Astrocyte of the cerebellum (primary cell): ENCODE data around the gene OR10G4.

Source experiments
- DNase-seq: peaks from one replicate; pipeline ENCODE4 v3.0.0-alpha.2; 2011; ENCODE audit warnings: low read depth
- H3K4me3 ChIP-seq: 2 replicates; pipeline ENCODE4 v1.5.1; 2011; ENCODE audit warnings: mild to moderate bottlenecking, low read depth, low read length, moderate library complexity
- in situ Hi-C: cut with HindIII; loops from 2 replicates; pipeline ENCODE4 v1.10.0; 2017; ENCODE audit warnings: low sequenced_read_pairs
- TF ChIP-seq, protein P1 (sequence below): IDR thresholded peaks from 2 replicates; pipeline ENCODE4 v1.5.1; 2012; ENCODE audit warnings: low read length, low read depth, moderate library complexity, mild to moderate bottlenecking; ENCODE audit errors: missing control alignments

The OR10G4 gene

DNA sequence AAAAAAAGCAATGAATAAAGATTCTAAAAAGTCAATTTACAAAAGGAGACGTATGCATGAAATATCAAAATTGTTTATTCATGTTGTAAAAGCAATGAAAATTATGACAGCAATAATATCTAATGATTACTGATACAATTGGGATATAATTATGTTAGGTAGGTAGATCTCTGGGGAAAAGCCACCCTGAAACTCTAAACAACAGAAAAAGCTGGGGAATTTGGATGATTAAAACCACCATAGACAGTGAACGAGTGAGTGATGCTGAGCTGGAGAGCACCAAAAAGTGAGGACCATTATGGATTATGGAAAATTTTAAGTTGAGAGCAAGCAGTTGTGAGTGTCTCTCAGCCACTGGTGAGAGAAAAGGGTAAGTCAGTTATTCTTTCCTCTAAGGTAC lies 13.7 kb downstream of the OR10G4 start, which contains the start of gene OR10G8:
Gene OR10G8, plus strand, starts transcription at position 301 of the 400 bp plus-strand sequence. CDS start 2,825 bp downstream, outside the sequence.
- in situ Hi-C loops: no loop called here
- H3K4me3 ChIP-seq: no peak within 1 kb of the TSS
- TF ChIP-seq, protein P1, sequence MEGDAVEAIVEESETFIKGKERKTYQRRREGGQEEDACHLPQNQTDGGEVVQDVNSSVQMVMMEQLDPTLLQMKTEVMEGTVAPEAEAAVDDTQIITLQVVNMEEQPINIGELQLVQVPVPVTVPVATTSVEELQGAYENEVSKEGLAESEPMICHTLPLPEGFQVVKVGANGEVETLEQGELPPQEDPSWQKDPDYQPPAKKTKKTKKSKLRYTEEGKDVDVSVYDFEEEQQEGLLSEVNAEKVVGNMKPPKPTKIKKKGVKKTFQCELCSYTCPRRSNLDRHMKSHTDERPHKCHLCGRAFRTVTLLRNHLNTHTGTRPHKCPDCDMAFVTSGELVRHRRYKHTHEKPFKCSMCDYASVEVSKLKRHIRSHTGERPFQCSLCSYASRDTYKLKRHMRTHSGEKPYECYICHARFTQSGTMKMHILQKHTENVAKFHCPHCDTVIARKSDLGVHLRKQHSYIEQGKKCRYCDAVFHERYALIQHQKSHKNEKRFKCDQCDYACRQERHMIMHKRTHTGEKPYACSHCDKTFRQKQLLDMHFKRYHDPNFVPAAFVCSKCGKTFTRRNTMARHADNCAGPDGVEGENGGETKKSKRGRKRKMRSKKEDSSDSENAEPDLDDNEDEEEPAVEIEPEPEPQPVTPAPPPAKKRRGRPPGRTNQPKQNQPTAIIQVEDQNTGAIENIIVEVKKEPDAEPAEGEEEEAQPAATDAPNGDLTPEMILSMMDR: no peak
- DNase-seq: no peak

DNA sequence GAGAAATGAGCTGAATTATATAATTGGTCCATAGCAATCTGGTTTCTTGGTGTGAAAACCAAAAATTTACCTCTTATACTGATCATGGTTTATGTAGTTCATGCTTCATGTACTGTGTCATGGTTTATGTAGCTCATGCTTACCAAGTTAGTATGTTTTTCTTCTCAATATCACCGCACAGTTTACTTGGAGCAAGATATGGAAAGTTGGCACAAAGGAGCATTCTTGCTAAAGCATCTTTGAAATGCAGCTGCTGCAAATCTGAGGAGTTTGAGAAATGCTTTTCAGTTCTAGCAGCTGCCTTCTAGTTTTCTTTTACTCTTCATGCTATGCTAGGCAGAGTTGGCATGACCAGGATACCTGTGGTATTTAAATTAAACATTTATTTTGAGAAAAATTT lies 23.9 kb downstream of the OR10G4 start:
- H3K4me3 ChIP-seq: no peak overlapping the region
- in situ Hi-C loops: no loop called here
- TF ChIP-seq, protein P1: no peak
- DNase-seq: no peak

GRCh38 chr11:124039557-124039956 lies 26.8 kb downstream of the OR10G4 start:
- DNase-seq: no peak
- TF ChIP-seq, protein P1: no peak
- no peak overlapping the region for H3K4me3 ChIP-seq
- in situ Hi-C loops: no loop called here

GRCh38 chr11:124041254-124041653 lies 28.5 kb downstream of the OR10G4 start, which contains the start of gene OR10G7:
Gene OR10G7 (minus strand): TSS chr11:124041325. CDS start chr11:124039001, 2,324 bp downstream.
- TF ChIP-seq, protein P1: no peak
- in situ Hi-C loops: no loop called here
- no peak within 1 kb of the TSS for H3K4me3 ChIP-seq
- DNase-seq: no peak

- H3K4me3 ChIP-seq: no peak overlapping the region
- no peak for DNase-seq
- TF ChIP-seq, protein P1: no peak
- in situ Hi-C loops: no loop called here
Observed at GRCh38 chr11:124043420-124043819, 30.6 kb downstream of the OR10G4 start.

GRCh38 chr11:124050748-124051147 lies 38.0 kb downstream of the OR10G4 start:
- TF ChIP-seq, protein P1: no peak
- no peak for DNase-seq
- H3K4me3 ChIP-seq: no peak overlapping the region
- in situ Hi-C loops: no loop called here
